Upper lobe of left lung (tissue), 6 donors: ENCODE results near the gene FOXP4. TPM values are rescaled to one million over a fixed set of nuclear protein-coding genes. Genes with fewer than 3 reads are reported as not detected.

ENCODE experiments used
- ATAC-seq, 2 donors: fragments of 200-7000 bp; cut with Tn5 transposase; one replicate each; pipeline ENCODE4 v1.9.1; 2022; ENCODE audit warnings: mild to moderate bottlenecking in 2 of 2, moderate library complexity in 2 of 2; ENCODE audit not compliant: low FRiP score in 2 of 2
- DNase-seq, 2 donors: peaks; one replicate each; pipeline ENCODE4 v3.0.0-alpha.2; 2019 to 2020
- H3K27ac ChIP-seq, 4 donors: fragments of 200-600 bp; sonication (generic); one replicate each; pipeline ENCODE4 v1.5.1; 2016 to 2019
- H3K27me3 ChIP-seq, 4 donors: fragments of 200-600 bp; sonication (generic); one replicate each; pipeline ENCODE4 v1.5.1; 2017 to 2019
- H3K36me3 ChIP-seq, 4 donors: fragments of 200-600 bp; sonication (generic); one replicate each; pipeline ENCODE4 v1.5.1; 2016 to 2019
- H3K4me1 ChIP-seq, 4 donors: fragments of 200-600 bp; sonication (generic); one replicate each; pipeline ENCODE4 v1.5.1; 2018 to 2019
- H3K4me3 ChIP-seq, 4 donors: fragments of 200-600 bp; sonication (generic); one replicate each; pipeline ENCODE4 v1.5.1; 2017 to 2019; ENCODE audit warnings: mild to moderate bottlenecking in 2 of 4, moderate library complexity in 1 of 4
- H3K9me3 ChIP-seq, 4 donors: fragments of 200-600 bp; sonication (generic); one replicate each; pipeline ENCODE4 v1.5.1; 2018 to 2019
- EP300 ChIP-seq, 4 donors: sonication (generic); formaldehyde crosslinking; IDR thresholded peaks; one replicate each; pipeline ENCODE4 v1.5.1; 2017; ENCODE audit warnings: antibody characterized with exemption in 4 of 4, control low read depth in 2 of 4
- POLR2A ChIP-seq, 4 donors: fragments of 450-650 bp; IDR thresholded peaks; one replicate each; pipeline ENCODE4 v1.5.1; 2016 to 2017; ENCODE audit warnings: antibody characterized with exemption in 4 of 4, mild to moderate bottlenecking in 2 of 4
- POLR2AphosphoS5 ChIP-seq, 2 donors: sonication (generic); formaldehyde crosslinking; IDR thresholded peaks; one replicate each; pipeline ENCODE4 v1.5.1; 2017; ENCODE audit warnings: antibody characterized with exemption in 2 of 2
- whole genome bisulfite sequencing, 2 donors: methylation state at CpG; one replicate each; pipeline ENCODE4 v1.1.5; 2017 to 2018; 5-methylcytosine and 5-hydroxymethylcytosine counted together
- total RNA-seq, 6 donors: library from RNA; depleted of rRNA in 4 of 6; stranded (reverse); fragments of >200 nt in 4 of 6; gene quantifications; one replicate each; pipeline versions ENCODE4 v1.1.0 to v1.2.1, GENCODE V29; 2016 to 2021
- TF ChIP-seq, protein P1 (sequence below), 6 experiments: fragments of 450-650 bp in 4 of 6; fragments of 200-600 bp in 2 of 6; sonication (generic) in 2 of 6; IDR thresholded peaks; one replicate each; pipeline ENCODE4 v1.5.1; 2016 to 2019; ENCODE audit warnings: antibody characterized with exemption in 6 of 6
- donor health status: DM: no; HTN: no; CAD: no; lungs with moderate emphysema.
- donor health status: DM: no; HTN: yes; CAD: no; lungs with severe emphysema.

FOXP4 gene
- total RNA-seq, 6 donors from 2014 or later, result 21.0 to 52.2 (median 27.7) TPM

- H3K4me3 ChIP-seq, result no peak overlapping the region
- peaks cover 6 to 24% (median 24%) of the 10 kb centered on the region in 4 donors for H3K36me3 ChIP-seq
- no peaks in the 10 kb centered on the region for H3K9me3 ChIP-seq
- DNase-seq (peak in 1 of 2 donors; percentile 90), ATAC-seq (peak; percentile 44 to 80)
- TF ChIP-seq EP300 (IDR thresholded peaks at IDR 0.05) (no peak), POLR2A (IDR thresholded peaks at IDR 0.05) (no peak), POLR2AphosphoS5 (IDR thresholded peaks at IDR 0.05) (peak in 1 of 2 donors; percentile 6)
- TF ChIP-seq, protein P1, sequence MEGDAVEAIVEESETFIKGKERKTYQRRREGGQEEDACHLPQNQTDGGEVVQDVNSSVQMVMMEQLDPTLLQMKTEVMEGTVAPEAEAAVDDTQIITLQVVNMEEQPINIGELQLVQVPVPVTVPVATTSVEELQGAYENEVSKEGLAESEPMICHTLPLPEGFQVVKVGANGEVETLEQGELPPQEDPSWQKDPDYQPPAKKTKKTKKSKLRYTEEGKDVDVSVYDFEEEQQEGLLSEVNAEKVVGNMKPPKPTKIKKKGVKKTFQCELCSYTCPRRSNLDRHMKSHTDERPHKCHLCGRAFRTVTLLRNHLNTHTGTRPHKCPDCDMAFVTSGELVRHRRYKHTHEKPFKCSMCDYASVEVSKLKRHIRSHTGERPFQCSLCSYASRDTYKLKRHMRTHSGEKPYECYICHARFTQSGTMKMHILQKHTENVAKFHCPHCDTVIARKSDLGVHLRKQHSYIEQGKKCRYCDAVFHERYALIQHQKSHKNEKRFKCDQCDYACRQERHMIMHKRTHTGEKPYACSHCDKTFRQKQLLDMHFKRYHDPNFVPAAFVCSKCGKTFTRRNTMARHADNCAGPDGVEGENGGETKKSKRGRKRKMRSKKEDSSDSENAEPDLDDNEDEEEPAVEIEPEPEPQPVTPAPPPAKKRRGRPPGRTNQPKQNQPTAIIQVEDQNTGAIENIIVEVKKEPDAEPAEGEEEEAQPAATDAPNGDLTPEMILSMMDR (IDR thresholded peaks at IDR 0.05), result no peak
- H3K4me1 ChIP-seq, result peaks cover 0 to 30% (median 19%) of the 10 kb centered on the region in 4 donors
- 67 to 71% methylated on average over 13 of the region's 13 CpGs for WGBS, 2 donors
- H3K27ac ChIP-seq, result peak overlapping the region; percentile 13 to 74 (median 56)
- H3K27me3 ChIP-seq, result no peaks in the 10 kb centered on the region
These were observed 22.6 kb downstream of the FOXP4 start for GRCh38 chr6:41568585-41569384.

- DNase-seq (no peak), ATAC-seq (no peak)
- TF ChIP-seq, protein P1 (IDR thresholded peaks at IDR 0.05), result no peak
- TF ChIP-seq POLR2A (IDR thresholded peaks at IDR 0.05), result no peak
- no peak for TF ChIP-seq POLR2AphosphoS5 (IDR thresholded peaks at IDR 0.05)
- TF ChIP-seq EP300 (IDR thresholded peaks at IDR 0.05), result no peak
- WGBS, 2 donors, result 75 to 77% methylated on average over 3 to 5 of the region's 5 CpGs
- Histone ChIP-seq H3K9me3 (no peaks in the 10 kb centered on the region), H3K4me3 (no peak overlapping the region), H3K36me3 (peaks cover 6 to 24% (median 24%) of the 10 kb centered on the region in 4 donors), H3K27me3 (no peaks in the 10 kb centered on the region), H3K4me1 (peaks cover 0 to 30% (median 19%) of the 10 kb centered on the region in 4 donors), H3K27ac (peak overlapping the region in 1 of 4 donors; percentile 74)
These were observed 24.1 kb downstream of the FOXP4 start for GRCh38 chr6:41570259-41570615.

- H3K4me1 ChIP-seq, result peaks cover 0 to 38% (median 25%) of the 10 kb centered on the region in 4 donors
- TF ChIP-seq EP300 (IDR thresholded peaks at IDR 0.05) (no peak), POLR2AphosphoS5 (IDR thresholded peaks at IDR 0.05) (no peak), POLR2A (IDR thresholded peaks at IDR 0.05) (no peak)
- TF ChIP-seq, protein P1 (IDR thresholded peaks at IDR 0.05), result no peak
- ATAC-seq (no peak), DNase-seq (no peak)
- H3K9me3 ChIP-seq, result no peaks in the 10 kb centered on the region
- peaks cover 6 to 16% (median 15%) of the 10 kb centered on the region in 4 donors for H3K36me3 ChIP-seq
- 85 to 86% methylated on average over 14 to 15 of the region's 15 CpGs for WGBS, 2 donors
- no peak overlapping the region for H3K27ac ChIP-seq
- H3K27me3 ChIP-seq, result no peaks in the 10 kb centered on the region
- no peak overlapping the region for H3K4me3 ChIP-seq
These were observed 25.0 kb downstream of the FOXP4 start for GRCh38 chr6:41571021-41571780.

- no peak overlapping the region for H3K27ac ChIP-seq
- no peak for DNase-seq
- peaks cover 2 to 47% (median 37%) of the 10 kb centered on the region in 4 donors for H3K4me1 ChIP-seq
- H3K9me3 ChIP-seq, result no peaks in the 10 kb centered on the region
- H3K36me3 ChIP-seq, result peaks cover under 1 to 8% (median 3%) of the 10 kb centered on the region in 4 donors
- no peak overlapping the region for H3K4me3 ChIP-seq
- ATAC-seq, result no peak
- TF ChIP-seq POLR2AphosphoS5 (IDR thresholded peaks at IDR 0.05) (no peak), EP300 (IDR thresholded peaks at IDR 0.05) (no peak), POLR2A (IDR thresholded peaks at IDR 0.05) (no peak)
- TF ChIP-seq, protein P1 (IDR thresholded peaks at IDR 0.05), result no peak
- WGBS, 2 donors, result 82 to 86% methylated on average over 2 of the region's 2 CpGs
- H3K27me3 ChIP-seq, result no peaks in the 10 kb centered on the region
These were observed 26.4 kb downstream of the FOXP4 start for GRCh38 chr6:41572613-41573012.
